ENCODE measurements around the gene ZBTB17.

- TF ChIP-seq CTCF (IDR thresholded peaks at IDR 0.05) = no peak
- TF ChIP-seq EZH2phosphoT487 (IDR thresholded peaks at IDR 0.05) = no peak
- TF ChIP-seq EZH2 (IDR thresholded peaks at IDR 0.05) = no peak
Measured at GRCh38 chr1:15954316-15954715, 21.6 kb downstream of the ZBTB17 start.

Measured in neural progenitor cell (in vitro differentiated cells).